Eye (tissue), 1 donor: Measurements from ENCODE around the gene KCNQ1.

ENCODE experiments used
- DNase-seq: peaks from one replicate; pipeline ENCODE4 v3.0.0-alpha.2; 2015

Gene KCNQ1

GRCh38 chr11:2708757-2709281 lies 264.0 kb downstream of the KCNQ1 start:
- DNase-seq, result peak; percentile 82

DNA sequence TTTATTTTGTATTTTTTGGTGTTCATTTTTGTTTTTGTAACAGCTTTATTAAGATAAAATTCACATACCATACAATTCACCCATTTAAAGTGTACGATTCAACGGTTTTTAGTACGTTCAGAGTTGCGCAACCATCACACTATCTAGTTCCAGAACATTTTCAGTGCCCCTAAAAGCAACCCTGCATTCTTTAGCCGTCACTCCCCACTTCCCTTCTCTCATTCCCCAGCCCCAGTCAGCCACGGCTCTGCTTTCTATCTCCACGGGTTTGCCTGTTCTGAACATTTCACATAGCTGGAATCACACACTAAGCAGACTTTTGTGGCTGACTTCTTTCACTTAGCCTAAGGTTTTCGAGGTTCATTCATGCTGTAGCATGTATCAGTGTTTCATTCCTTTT lies 264.6 kb downstream of the KCNQ1 start:
- DNase-seq, result no peak

- no peak for DNase-seq
Observed at GRCh38 chr11:2711161-2711560, 266.4 kb downstream of the KCNQ1 start.

- no peak for DNase-seq
Observed at GRCh38 chr11:2713094-2713493, 268.3 kb downstream of the KCNQ1 start.

DNA sequence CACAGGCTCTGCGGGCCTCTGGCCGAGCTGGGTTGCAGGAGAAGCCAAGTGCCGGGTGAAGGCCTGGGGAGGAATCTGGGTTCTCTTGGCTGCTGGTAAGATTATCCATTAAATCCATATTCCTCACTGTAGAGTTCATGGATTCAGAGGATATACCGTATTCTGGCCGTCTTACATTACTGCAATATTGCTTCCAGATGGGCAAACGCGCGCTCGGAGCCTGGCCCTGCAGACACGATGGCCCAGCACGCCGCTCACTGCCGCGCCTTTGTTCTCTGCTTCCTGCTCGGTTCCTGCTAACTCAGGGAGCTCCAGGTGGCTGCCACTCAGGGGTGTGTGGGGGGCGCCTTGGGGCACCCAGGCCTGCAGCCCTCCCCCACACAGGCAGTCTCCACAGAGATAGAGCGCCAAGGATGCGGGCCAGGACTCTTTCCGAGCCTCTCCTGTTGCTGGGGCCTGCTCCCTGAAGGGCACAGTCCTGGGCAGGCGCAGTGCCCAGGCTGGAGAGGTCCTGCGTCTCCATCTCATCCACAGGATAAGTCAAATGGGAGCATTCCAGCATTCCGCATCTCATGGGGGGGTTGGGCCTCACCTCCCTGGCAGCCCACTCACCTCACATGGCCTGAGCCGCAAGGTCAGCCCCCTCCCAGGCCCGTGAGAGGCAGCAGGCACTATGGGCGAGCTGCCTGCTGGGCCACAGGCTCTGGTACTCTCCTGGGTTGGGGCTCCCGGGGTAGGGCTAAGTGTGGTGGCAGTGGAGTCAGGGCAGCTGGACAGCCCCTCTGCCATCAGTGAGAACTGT lies 269.1 kb downstream of the KCNQ1 start:
- DNase-seq, result peak; percentile 69

DNA sequence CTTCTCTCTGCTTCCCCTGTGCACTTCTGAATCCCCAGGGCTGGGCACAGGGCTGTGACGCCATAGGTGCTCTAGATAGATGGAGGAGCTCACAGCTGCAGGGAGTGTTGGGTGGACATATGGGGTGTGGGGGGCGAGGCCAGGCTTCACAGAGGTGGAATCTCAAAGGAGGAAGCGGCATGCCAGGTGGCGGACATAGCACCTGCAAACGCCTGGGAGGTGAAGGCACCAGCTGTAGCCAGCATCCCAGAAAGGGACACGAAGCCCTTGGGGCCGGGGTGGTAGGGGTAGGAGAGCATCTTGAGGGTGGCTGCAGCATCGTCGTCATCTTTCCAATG lies 269.6 kb downstream of the KCNQ1 start:
- DNase-seq, result no peak

- no peak for DNase-seq
Observed at GRCh38 chr11:2714871-2715270, 270.1 kb downstream of the KCNQ1 start.

- no peak for DNase-seq
Observed at GRCh38 chr11:2715716-2716350, 271.0 kb downstream of the KCNQ1 start.

DNA sequence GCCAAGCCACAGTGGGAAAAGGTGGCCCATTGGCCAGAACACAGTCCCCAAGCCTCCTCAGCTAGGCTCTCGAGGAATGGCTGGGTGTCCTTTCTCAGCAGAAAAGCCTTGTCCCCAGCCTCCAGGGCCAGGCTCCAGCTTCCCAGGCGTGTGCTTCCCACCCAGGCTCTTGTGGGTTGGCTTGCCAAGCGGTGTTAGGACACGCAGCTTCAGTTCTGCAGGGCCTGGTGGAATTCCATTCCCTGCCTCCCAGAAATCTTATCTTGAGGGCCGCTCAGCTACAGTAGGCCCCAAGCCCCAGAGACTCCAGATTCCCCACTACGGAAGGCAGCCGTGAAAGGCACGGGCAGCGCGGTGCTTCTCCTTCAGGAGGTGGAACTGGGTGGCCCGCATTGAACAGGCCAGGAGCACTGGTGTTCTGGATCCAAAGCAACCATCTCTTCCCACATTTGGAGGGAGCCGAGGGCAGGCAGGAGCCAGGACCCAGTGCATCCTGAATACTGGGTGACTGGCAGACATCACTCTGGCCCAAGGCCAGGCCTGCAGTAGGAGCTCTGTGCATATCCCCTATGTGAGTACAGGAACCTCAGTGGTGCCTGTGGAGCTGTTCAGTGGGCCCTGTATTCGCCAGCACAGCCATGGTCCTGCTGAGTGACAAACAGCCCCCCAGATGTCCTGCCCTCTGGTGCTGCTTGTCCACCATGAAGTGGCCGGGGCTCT lies 271.7 kb downstream of the KCNQ1 start:
- DNase-seq, result no peak

- DNase-seq, result no peak
Observed at GRCh38 chr11:2717561-2718325, 272.9 kb downstream of the KCNQ1 start.

DNA sequence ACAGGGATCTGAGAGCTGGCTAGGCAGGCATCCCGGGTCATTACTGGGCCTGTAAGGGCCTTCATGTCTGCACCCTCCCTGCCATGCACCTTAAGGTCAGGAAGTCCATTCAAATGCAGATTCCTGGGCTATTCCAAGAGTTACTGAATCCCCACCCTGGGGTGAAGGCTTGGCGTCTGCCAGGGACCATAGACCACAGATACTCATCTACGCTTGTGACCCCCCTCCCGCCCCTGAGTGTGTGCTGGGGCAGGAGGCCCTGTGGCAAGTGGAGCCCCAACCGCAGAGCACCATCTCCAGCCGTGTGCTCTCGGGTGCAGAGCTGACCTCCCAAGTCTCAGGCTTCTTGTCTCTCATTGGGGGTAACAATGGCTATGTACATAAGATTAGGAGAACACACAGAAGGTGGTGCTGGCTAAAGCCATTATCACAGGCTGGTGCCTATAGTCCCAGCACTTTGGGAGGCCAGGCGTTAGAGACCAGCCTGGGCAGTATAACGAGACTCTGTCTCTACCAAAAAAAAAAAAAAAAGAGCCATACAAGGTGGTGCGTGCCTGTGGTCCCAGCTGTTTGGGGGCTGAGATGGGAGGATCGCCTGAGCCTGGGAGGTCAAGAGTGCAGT lies 274.1 kb downstream of the KCNQ1 start:
- DNase-seq, result no peak

DNA sequence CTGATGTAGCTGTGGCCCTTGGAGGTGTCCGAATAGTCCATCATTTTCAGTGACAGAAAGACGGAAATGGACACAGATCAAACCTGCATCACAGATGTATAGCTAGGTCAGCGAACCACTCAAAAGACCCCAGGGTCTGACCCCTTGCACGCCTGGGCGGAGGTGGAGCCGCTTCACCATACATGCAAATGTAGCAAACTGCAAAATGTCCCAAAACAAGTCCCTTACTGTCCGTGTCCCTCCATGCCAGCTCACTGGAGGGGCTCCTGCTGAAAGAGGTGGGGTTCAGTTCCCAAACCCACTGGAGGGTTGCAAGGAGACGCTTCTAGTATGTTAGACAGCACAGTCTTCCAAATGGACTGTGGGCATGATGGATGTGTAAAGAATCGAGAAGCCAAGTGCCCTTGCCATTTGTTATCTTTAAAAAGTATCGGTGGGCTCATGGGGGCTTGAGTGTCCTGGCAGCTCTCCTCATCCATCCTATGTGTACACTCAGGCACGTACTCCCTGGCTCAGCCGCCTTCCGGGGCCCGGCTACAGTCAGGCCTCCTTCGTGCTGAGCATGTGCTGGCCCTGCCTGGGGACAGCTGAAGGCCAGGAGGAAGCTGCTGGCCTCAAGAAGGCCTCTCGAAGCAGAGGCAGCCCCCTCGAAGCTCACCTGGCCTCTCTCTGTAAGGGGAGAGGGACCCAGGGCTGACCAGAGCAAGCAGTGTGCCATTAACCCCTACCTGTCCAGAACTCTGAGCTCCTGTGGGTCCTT lies 275.2 kb downstream of the KCNQ1 start:
- no peak for DNase-seq

DNA sequence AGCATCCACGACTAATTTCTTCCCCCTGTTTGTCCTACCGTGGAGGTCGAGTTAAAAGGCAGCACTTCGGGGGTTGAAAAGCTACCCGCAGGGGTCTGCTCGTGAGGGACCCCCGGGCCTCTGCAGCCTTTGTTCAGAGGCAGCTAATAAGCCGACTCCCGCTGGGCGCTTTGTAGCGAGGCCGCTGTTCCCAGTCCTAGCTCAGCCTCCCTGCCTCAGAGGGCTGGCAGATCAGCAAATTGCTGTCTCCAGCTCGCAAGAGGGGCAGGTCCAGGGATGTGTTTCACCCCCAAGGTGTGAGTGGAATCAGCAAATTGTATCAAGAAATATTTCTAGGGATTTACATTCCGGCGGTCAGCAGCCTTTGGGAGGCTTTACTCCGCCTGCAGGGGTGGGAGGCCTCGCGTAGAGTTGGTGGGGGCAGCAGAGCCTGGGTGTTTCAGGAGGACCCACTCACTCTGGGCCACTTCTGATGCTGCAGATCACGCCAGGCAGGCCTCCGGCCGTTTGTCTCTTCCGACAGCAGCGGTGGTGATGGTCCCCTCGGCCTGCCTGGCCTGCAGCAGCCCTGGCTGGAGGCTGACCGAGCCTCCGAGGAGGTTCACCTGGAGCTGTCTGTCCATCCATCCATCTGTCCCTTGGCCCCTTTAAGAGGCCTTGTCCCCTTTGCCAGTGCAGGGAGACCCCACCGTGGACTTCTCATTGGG lies 276.6 kb downstream of the KCNQ1 start:
- DNase-seq, result peak; percentile 82

DNA sequence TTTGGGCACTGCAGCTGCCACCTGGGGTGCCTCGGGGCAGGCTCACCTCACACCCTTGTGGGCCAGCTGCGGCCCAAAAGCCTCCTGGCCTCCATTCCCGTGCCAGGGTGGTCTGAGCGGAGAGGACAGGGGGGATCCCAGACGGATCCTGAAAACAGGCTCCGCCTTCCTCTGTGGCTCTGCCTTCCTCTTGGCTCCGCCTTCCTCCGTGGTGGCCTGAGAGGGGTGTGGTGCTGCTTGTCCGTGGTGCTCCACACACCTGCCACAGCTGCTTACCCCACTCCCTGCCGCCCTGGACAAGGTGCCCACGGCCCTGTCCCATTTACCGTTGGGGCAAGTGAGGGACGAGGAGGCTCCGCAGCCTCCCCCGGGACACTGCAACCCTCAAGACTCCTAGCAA lies 278.1 kb downstream of the KCNQ1 start:
- no peak for DNase-seq

DNA sequence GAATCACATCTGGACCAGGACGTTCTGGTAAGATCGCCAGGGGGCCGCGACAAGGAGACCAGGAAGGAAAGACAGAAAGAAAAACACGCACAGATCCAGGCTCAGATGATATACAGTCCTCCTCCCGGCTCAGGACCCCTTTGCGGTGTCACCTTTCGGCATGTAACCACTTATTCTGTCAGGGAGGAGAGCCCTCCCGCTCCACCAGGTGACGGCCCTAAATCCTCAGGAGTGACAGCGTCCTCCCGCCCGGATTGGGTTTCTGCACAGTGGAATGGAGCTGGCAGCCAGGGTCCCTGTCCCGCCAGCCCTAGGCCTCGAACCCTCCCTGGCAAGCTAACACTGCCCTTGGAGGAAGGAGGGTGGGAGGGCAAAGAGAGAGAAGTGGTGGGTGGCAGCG lies 279.3 kb downstream of the KCNQ1 start:
- DNase-seq, result no peak

- DNase-seq, result peak; percentile 38
Observed at GRCh38 chr11:2724653-2725367, 280.0 kb downstream of the KCNQ1 start.

DNA sequence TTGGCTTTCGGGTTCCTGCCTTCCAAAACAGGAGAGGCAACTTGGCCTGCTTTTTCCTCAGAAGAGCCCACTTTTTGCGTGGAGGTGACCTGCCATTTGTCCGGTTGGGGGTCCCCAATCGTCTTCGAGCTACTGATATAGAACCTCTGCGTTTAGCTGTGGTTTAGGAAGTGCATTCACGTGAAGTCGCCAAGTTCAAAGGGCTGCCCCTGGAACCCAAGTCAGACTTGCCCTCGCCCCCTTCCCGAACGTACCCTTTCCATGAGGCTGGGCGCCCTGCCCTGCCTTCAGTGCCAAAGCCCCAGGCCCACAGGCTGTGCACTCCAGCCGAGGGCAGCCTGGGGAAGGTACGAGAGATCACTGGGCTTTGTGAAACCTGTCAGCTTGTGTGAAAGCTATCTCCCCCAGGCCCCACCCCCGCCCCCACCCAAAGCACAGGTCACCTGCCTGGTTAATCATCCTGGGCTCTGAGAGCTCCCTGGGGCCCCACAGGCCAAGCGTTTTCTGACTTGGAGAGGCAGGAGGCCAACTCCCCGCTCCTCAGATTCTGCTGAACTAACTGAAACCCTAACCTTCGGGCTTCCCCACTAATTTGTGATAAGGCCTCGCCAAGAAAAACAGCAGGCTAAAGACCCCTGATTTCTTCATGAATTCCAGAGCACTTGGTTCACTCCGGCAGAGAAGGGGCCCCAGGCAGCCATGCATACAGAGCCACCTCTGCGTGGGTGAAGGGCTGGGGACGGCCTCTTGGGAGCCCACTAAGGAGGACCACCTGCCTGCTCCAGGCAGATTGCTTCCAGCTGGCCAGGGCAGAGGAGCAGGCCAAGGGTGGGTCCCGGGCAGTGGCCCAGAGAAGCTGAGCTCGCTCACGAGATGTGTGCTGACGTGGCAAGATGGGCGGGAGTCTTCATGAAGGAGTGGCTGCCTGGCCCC lies 280.8 kb downstream of the KCNQ1 start:
- DNase-seq, result peak; percentile 79

- DNase-seq, result no peak
Observed at GRCh38 chr11:2726964-2727363, 282.2 kb downstream of the KCNQ1 start.

DNA sequence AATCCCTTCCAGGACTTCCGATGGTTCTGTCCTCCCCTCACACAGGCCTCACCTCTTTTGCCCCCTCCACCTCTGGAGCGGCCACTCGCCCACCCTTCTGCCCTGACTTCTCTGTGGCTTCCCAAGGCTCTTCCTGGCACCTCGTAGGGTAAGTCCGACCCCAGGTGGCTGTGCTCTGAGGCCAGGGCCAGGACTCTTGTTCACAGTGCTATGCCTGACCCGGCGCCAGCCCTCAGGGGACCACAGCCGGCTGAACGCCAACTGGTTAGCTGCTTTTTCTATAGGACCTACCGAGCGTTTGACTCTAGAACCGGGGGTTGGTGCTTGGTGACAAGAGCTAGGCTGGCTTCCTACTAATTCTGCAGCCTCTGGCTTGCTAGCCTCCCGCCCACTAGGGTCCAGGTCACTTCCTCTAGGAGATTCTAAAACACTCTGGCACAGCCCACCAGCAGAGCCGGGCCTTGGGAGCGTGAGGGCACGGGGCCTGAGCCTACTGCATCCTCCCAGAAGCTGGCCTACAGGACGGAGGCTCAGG lies 283.4 kb downstream of the KCNQ1 start:
- no peak for DNase-seq
